HG02943 (cell line): Measurements from ENCODE around the gene PRCC.

Source experiments
- ATAC-seq: cut with Tn5 transposase; IDR thresholded peaks from one replicate; pipeline ENCODE4 v1.9.1; 2021; ENCODE audit warnings: mild to moderate bottlenecking, low read depth, moderate library complexity; ENCODE audit not compliant: unreplicated experiment

The PRCC gene

DNA sequence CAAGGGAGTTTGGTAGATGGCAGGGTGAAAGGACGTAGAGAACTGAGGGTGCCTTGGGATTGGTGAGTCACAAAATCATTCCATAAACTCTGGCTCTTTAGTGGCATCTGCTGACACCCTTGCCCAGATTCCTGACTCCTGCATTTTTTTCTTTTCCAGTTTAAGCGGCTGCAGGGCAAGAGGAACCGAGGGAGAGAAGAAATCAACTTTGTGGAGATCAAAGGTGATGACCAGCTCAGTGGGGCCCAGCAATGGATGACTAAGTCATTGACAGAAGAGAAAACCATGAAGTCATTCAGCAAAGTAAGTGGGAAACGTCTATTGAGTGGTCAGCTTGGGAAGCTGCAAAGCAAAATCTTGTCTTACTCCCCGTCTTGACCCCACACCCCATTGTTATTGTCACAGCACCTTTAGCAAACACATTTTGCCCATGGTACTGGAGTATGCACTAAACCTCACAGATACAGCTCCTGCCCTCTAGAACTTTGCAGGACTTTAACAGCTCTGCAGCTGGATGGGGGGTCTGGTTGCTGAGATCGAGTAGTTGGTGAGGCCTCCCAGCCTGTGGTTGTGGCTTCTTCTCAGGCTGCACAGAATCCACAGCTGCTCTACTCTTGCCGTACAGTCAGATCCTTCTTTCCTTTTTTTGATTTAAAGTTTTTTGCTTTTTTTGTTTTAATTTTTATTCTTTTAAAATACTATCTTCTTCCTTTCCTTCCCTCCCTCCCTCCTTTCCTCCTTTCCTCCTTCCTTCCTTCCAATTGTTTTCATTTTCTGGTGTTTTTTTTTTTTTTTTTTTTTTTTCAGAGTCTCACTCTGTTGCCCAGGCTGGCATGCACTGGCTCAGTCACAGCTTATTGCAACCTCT is 27.4 kb downstream of the PRCC start:
- no peak for ATAC-seq

GRCh38 chr1:156795374-156795733 is 28.0 kb downstream of the PRCC start:
- ATAC-seq: no peak

DNA sequence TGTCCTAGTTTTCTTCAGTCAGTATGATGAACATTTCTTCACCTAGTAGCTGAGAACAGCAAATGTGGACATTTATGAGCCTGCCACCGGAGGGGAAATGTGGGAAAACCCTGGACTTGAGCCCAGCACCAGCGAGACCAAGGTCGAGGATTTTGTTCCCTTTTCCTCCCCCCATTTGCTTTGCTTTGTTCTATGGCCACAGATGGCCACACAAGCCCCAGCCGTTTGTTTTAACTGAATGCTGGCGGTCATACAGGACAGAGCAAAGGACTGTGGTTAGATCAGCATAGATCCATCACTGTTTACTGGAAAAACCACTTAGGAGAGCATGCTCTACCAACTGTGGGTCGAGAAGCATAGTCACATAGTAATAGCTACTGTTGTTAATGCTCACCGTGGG is 28.5 kb downstream of the PRCC start:
- no peak for ATAC-seq

GRCh38 chr1:156796340-156797097 is 29.2 kb downstream of the PRCC start:
- no peak for ATAC-seq

- no peak for ATAC-seq
These were observed 30.0 kb downstream of the PRCC start for GRCh38 chr1:156797212-156797871.

DNA sequence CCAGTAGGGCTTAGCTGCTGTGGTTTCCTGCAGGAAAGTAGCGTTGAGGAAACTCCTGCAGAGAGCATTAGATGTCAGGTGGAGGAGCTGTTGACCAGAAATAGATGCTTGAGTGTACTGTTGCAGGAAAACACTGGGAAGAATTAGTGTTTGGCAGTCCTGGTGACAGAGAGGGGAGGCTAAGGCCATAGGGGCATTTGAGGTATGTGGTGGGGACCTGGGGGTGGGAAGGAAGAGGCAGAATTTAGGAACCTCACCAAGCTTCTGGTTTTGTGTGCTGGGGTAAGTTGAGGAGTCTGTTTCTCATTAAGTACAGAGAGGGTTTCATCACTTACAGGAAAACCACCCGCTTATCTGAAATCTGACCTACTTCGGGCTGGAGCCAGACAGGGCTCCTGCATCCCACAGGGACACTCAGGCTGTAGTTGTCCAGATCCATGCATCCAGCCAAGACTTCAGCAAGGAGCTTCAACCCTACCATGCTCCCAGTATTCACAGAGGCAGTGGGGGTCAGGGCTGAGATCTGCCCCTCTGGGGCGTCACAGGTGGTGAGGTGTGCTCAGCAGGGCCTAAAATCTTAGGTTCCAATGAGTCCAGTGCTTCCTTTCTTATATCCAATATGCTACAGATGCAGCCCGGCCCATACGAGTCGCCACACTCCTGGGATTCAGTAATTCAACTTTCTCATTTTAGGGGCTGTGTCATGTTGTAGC is 34.2 kb downstream of the PRCC start:
- ATAC-seq: no peak

DNA sequence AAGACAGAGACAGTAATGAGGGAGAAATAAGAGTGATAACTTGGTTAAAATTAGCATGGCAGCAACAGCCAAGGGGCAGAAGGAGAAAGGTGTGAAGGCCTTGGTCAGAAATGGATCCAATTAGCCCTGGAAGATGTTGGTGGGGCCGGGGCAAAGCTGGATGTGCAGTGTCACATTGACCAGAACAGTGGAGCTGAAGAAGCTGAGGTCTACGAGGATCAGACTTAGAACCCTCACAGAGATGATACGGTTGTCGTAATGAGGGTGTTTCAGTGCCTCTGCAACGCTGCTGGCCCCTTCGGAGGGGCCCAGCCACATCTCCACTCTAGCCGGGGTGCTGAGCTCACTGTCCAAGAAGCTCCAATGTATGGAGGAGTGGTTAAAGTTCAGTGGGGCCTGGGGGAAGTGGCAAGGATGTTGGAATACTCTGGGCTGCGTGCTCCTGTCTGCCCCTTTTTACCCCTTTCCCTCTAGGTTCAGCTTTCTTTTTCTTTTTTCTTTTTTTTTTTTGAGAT is 35.1 kb downstream of the PRCC start:
- no peak for ATAC-seq

DNA sequence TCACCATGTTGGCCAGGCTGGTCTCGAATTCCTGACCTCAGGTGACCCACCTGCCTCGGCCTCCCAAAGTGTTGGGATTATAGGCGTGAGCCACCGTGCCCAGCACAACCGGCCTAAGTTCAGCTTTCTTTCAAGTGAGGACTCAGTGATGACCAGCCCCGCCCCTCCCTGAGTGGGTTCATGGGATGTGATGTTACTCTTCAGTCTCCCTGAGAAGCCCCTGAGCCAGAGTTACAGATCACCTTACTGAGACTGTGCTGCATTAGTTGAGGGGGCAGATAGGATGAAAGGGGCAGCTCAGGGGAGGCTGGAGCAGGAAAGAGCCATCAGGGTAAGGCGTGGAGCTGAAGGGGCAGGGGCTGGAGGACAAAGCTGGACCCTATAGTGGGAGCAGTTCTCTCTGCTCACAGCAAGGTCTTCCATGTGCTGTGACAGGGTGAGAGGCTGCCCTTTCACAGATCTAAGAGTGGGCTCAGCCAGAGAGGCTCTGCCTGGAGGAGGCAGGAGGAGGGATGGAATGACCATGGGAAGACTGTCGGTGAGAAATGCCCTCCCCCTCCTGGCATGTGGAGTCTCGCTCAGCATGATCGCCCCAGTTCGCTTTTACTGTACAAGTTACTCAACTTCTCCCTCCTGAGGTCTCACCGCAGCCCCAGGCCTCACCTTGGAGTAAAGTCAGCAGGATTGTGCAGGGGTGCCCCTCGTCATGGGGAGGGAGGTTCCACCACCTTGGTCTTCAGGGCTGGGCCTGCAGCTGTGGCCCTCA is 35.9 kb downstream of the PRCC start:
- ATAC-seq: no peak

GRCh38 chr1:156804026-156804425 is 36.7 kb downstream of the PRCC start:
- ATAC-seq: no peak

DNA sequence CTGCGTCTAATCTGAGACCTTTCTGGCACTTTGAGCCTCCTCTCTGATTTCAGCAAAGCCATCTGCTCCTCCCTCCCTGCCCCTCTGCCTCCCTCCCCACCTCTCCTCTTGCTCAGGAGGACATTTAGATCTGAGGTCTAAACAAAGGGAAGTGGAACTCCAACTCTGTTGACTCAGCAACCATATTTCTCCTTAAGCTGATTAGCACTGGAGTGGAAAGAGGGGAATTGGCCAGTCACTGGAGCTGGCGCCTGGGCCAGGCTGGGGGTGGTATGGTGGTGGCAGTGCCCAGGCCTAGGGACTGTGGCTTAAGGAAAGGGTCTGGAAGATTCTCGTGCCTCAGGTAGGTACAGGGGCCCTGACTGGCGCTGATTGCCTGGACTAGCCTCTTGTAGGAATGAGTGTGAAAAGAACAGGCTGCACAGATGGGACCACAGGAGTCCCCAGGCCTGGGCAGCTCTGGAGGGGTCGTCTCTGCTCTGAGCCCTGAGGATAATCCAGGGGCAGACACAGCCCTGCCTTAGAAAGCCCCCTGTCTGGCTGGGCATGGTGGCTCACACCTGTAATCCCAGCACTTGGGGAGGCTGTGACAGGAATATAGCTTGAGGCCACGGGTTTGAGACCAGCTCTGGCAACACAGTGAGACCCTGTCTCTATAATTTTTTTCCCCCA is 37.4 kb downstream of the PRCC start:
- no peak for ATAC-seq

GRCh38 chr1:156805766-156806511 is 38.6 kb downstream of the PRCC start:
- no peak for ATAC-seq

- no peak for ATAC-seq
These were observed 39.4 kb downstream of the PRCC start for GRCh38 chr1:156806512-156807440.

DNA sequence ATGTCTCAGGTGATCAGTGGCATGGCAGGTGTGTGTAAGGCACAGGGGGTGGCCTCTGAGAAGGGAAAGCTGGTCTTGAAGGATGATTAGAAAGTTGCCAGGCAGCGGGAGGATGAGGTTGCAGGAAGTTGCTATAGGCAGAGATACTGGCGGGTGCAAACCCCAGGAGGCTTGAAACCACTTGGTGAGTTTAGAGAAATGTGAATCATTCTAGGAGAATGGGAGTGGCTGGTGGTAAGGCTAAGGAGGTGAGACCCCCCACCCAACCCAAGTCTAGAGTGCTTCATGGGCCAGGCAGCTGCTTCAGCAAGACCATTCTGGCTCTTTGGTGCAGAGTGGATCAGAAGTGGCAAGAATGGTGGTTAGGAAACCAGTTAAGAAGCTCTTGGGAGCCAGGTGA is 40.3 kb downstream of the PRCC start:
- no peak for ATAC-seq

DNA sequence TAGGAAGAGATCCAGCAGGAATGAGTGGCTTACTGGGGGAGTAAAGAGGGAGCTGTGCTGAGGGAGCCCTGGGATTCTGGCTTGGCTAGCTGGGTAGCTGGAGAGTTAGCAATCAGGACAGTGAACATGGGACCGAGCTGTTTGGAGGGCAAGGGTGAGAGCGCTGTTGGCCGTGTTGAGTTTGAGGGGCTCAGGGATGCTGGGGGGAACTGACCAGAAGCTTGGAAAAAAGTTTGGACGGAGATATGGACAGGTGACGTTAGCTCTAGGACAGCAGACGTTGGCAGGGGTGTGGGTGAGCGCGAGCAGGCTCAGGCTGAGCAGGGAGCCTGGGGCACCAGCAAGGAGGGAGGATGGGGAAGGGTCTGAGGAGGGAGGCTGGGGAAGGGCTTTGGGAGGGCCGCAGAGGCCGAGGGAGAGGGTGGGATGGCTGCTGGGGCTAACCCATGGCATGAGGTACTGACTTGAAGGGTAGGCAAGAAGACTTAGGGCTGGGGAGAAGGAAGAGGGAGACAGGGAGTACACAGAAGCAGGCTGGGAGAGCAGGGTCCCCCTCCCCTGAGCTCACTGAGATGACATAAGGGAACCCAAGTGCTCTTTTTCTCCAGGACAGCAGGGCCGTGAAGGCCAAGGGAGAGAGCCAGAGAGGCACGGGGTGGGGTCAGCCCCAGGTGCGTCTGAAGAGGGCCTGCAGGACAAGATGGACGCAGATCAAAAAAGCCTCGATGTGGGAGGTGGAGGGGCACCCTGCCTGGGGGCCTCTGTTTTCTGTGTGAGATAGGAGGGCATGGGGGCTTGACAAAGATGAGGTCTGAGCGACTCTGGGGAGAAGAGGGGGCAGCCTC is 41.1 kb downstream of the PRCC start:
- ATAC-seq: no peak

- no peak for ATAC-seq
These were observed 41.9 kb downstream of the PRCC start for GRCh38 chr1:156809281-156809680.

GRCh38 chr1:156809711-156810366 is 42.5 kb downstream of the PRCC start:
- no peak for ATAC-seq
